CD4-positive, alpha-beta memory T cell (primary cell): ENCODE measurements around the gene CPZ. TPM values are rescaled to one million over a fixed set of nuclear protein-coding genes. Genes with fewer than 3 reads are reported as not detected.

ENCODE experiments used
- CTCF ChIA-PET: fragments of 350-600 bp; sonication (Branson Sonifier 250); formaldehyde crosslinking; loops from one replicate; lab custom pipeline; 2021; ENCODE audit warnings: inconsistent platforms; ENCODE audit not compliant: partially characterized antibody; lab: Charles Lee
- POLR2A ChIA-PET: fragments of 350-600 bp; sonication (Branson Sonifier 250); formaldehyde crosslinking; loops from one replicate; lab custom pipeline; 2021; ENCODE audit not compliant: partially characterized antibody; lab: Charles Lee
- DNase-seq, 5 donors: peaks; one replicate each; pipeline versions ENCODE4 v3.0.0 to v3.0.0-alpha.2; 2020 to 2022; ENCODE audit warnings: mixed read lengths in 1 of 5
- H3K27ac ChIP-seq: one replicate; pipeline ENCODE4 v1.7.0; 2013; ENCODE audit warnings: low read depth, low read length
- H3K27me3 ChIP-seq: 2 replicates; pipeline ENCODE4 v1.7.0; 2013; ENCODE audit warnings: mild to moderate bottlenecking, low read length, moderate library complexity; ENCODE audit not compliant: insufficient read depth
- H3K36me3 ChIP-seq: 2 replicates; pipeline ENCODE4 v1.7.0; 2013; ENCODE audit warnings: mild to moderate bottlenecking, low read length, moderate library complexity; ENCODE audit not compliant: insufficient read depth
- H3K4me1 ChIP-seq: 2 replicates; pipeline ENCODE4 v1.7.0; 2013; ENCODE audit warnings: mild to moderate bottlenecking, low read length, moderate library complexity; ENCODE audit not compliant: insufficient read depth
- H3K4me3 ChIP-seq, 2 donors: one replicate each; pipeline ENCODE4 v1.7.0; 2013; ENCODE audit warnings: low read length in 2 of 2, mild to moderate bottlenecking in 1 of 2
- H3K9me3 ChIP-seq, 2 donors: one replicate each; pipeline ENCODE4 v1.7.0; 2013; ENCODE audit warnings: low read length in 2 of 2, control low read depth in 1 of 2; ENCODE audit not compliant: control insufficient read depth in 1 of 2
- H3K27ac Mint-ChIP-seq, 7 donors: one replicate each; pipeline ENCODE4 v1.8.0; 2020 to 2021; ENCODE audit warnings: mixed read lengths in 7 of 7, mild to moderate bottlenecking in 6 of 7, inconsistent platforms in 3 of 7, moderate library complexity in 3 of 7
- H3K27me3 Mint-ChIP-seq, 2 donors: one replicate each; pipeline ENCODE4 v1.8.0; 2020 to 2021; ENCODE audit warnings: mixed read lengths in 2 of 2
- H3K36me3 Mint-ChIP-seq, 2 donors: one replicate each; pipeline ENCODE4 v1.8.0; 2020 to 2021; ENCODE audit warnings: mixed read lengths in 2 of 2, inconsistent platforms in 1 of 2, mild to moderate bottlenecking in 1 of 2
- H3K4me1 Mint-ChIP-seq, 4 donors: one replicate each; pipeline ENCODE4 v1.8.0; 2020 to 2021; ENCODE audit warnings: mixed read lengths in 4 of 4, mild to moderate bottlenecking in 1 of 4
- H3K4me3 Mint-ChIP-seq, 8 donors: one replicate each; pipeline ENCODE4 v1.8.0; 2020 to 2021; ENCODE audit warnings: mixed read lengths in 8 of 8, mild to moderate bottlenecking in 7 of 8, moderate library complexity in 6 of 8, inconsistent platforms in 3 of 8
- H3K9me3 Mint-ChIP-seq, 8 donors: one replicate each; pipeline ENCODE4 v1.8.0; 2020 to 2021; ENCODE audit warnings: mixed read lengths in 8 of 8, mild to moderate bottlenecking in 5 of 8, inconsistent platforms in 3 of 8, moderate library complexity in 1 of 8
- intact Hi-C: fragments of 100-400 bp; cut with micrococcal nuclease; formaldehyde crosslinking; loops from one replicate; pipeline ENCODE4 v1.15.1; 2023
- polyA plus RNA-seq, 2 donors: library from polyadenylated mRNA; unstranded; fragments of 300-500 nt; fragmentation: Illumina TruSeq; gene quantifications; one replicate each; pipeline ENCODE4 v1.2.3, GENCODE V29; 2021
- total RNA-seq, 2 experiments: library from RNA; stranded (reverse); gene quantifications; one replicate each; pipeline ENCODE4 v1.2.3, GENCODE V29; 2021

The CPZ gene
- total and polyA plus RNA-seq, 4 experiments from 2014 or later: not detected

DNA sequence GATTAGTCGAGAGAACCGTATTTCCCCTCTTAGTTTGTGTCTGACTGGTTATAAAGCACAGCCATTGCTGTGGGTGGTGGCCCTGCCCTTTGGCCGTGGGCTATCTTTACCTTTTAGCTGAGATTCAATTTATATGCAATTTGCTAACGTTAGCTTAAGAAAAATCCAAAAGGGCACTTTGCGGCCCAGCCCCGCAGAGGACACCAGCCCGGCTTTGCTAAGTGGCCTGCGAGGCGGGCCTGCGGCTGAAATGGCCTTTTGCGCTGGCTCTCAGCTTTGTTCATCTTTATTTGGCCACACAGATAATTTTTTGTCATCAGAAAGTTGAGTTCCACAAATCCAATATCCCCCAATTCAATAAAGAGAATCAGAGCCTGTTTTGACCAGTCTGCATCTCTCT is 48.3 kb downstream of the CPZ start:
- Mint-ChIP-seq H3K27me3 (peaks cover 0 to 2% of the 10 kb centered on the region in 2 donors), H3K4me1 (no peaks in the 10 kb centered on the region)
- CTCF ChIA-PET: interaction anchor here (0.6 kb wide), 1 partner anchor 349 kb away, joined by 3 read pairs; no protein-coding TSS in a partner anchor

DNA sequence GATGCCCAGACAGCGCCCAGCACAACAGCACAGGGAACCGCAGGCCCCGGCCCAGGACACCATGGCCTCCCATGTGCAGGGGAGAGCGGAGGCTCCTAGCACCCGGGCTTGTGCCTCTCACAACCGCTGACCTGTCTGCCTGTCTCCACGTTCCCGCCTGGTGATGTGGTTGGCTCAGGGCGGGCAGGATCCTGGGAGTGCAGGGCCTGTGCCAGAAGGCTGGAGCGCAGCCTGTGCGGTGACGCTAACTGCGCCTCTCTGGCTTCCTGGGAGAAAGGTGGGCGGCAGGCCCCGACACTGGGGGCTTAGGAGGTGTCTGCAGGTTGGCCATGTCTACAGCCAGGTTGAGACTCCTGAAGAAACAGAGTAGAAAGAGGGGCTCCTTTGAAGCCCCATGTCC is 48.7 kb downstream of the CPZ start:
- POLR2A ChIA-PET: no interaction called here

More for the DNA sequence above, 48.3 kb downstream of the CPZ start:
- POLR2A ChIA-PET: no interaction called here
- Histone ChIP-seq H3K27ac (no peak overlapping the region), H3K27me3 (no peaks in the 10 kb centered on the region), H3K4me3 (no peak overlapping the region), H3K4me1 (no peaks in the 10 kb centered on the region), H3K9me3 (no peaks in the 10 kb centered on the region), H3K36me3 (no peaks in the 10 kb centered on the region)
- Mint-ChIP-seq H3K4me3 (no peak overlapping the region), H3K36me3 (no peaks in the 10 kb centered on the region), H3K9me3 (no peaks in the 10 kb centered on the region), H3K27ac (no peak overlapping the region)
- intact Hi-C loops: no loop called here
- no peak for DNase-seq

GRCh38 chr4:8641931-8642650 is 49.5 kb downstream of the CPZ start:
- intact Hi-C loops: no loop called here
- H3K4me3 Mint-ChIP-seq: no peak overlapping the region
- Histone ChIP-seq H3K4me1 (no peaks in the 10 kb centered on the region), H3K27ac (no peak overlapping the region), H3K27me3 (no peaks in the 10 kb centered on the region), H3K9me3 (no peaks in the 10 kb centered on the region), H3K36me3 (no peaks in the 10 kb centered on the region), H3K4me3 (no peak overlapping the region)
- no peak overlapping the region for H3K27ac Mint-ChIP-seq
- peaks cover 0 to 1% (median 0%) of the 10 kb centered on the region in 8 donors for H3K9me3 Mint-ChIP-seq
- no peak for DNase-seq
- no peaks in the 10 kb centered on the region for H3K4me1 Mint-ChIP-seq
- H3K36me3 Mint-ChIP-seq: no peaks in the 10 kb centered on the region
- H3K27me3 Mint-ChIP-seq: peaks cover 0 to 2% of the 10 kb centered on the region in 2 donors
- POLR2A ChIA-PET: no interaction called here
- CTCF ChIA-PET: no interaction called here

More for the DNA sequence above, 48.7 kb downstream of the CPZ start:
- H3K9me3 ChIP-seq: no peaks in the 10 kb centered on the region
- Mint-ChIP-seq H3K36me3 (no peaks in the 10 kb centered on the region), H3K4me1 (no peaks in the 10 kb centered on the region), H3K9me3 (peaks cover 0 to 1% (median 0%) of the 10 kb centered on the region in 8 donors), H3K27ac (no peak overlapping the region), H3K27me3 (peaks cover 0 to 2% of the 10 kb centered on the region in 2 donors), H3K4me3 (no peak overlapping the region)
- no peaks in the 10 kb centered on the region for H3K27me3 ChIP-seq
- no peak overlapping the region for H3K27ac ChIP-seq
- H3K36me3 ChIP-seq: no peaks in the 10 kb centered on the region
- intact Hi-C loops: no loop called here
- CTCF ChIA-PET: no interaction called here
- H3K4me3 ChIP-seq: no peak overlapping the region
- H3K4me1 ChIP-seq: no peaks in the 10 kb centered on the region
- DNase-seq: no peak

GRCh38 chr4:8642651-8643321 is 50.2 kb downstream of the CPZ start:
- CTCF ChIA-PET: no interaction called here
- H3K36me3 ChIP-seq: no peaks in the 10 kb centered on the region
- DNase-seq: no peak
- H3K4me3 Mint-ChIP-seq: no peak overlapping the region
- H3K27me3 ChIP-seq: no peaks in the 10 kb centered on the region
- H3K27me3 Mint-ChIP-seq: peaks cover 0 to 2% of the 10 kb centered on the region in 2 donors
- H3K4me3 ChIP-seq: no peak overlapping the region
- peaks cover 0 to 1% (median 0%) of the 10 kb centered on the region in 8 donors for H3K9me3 Mint-ChIP-seq
- no peak overlapping the region for H3K27ac ChIP-seq
- no peaks in the 10 kb centered on the region for H3K4me1 ChIP-seq
- POLR2A ChIA-PET: no interaction called here
- no peak overlapping the region for H3K27ac Mint-ChIP-seq
- no peaks in the 10 kb centered on the region for H3K36me3 Mint-ChIP-seq
- H3K4me1 Mint-ChIP-seq: no peaks in the 10 kb centered on the region
- no peaks in the 10 kb centered on the region for H3K9me3 ChIP-seq
- intact Hi-C loops: no loop called here

GRCh38 chr4:8643441-8643840 is 50.9 kb downstream of the CPZ start:
- POLR2A ChIA-PET: no interaction called here
- Mint-ChIP-seq H3K36me3 (no peaks in the 10 kb centered on the region), H3K9me3 (peaks cover 0 to 1% (median 0%) of the 10 kb centered on the region in 8 donors), H3K27ac (peak overlapping the region in 1 of 7 donors; percentile 13), H3K4me3 (no peak overlapping the region), H3K4me1 (no peaks in the 10 kb centered on the region), H3K27me3 (peaks cover 0 to 2% of the 10 kb centered on the region in 2 donors)
- Histone ChIP-seq H3K27ac (no peak overlapping the region), H3K27me3 (no peaks in the 10 kb centered on the region), H3K4me1 (no peaks in the 10 kb centered on the region), H3K4me3 (no peak overlapping the region), H3K9me3 (no peaks in the 10 kb centered on the region), H3K36me3 (no peaks in the 10 kb centered on the region)
- no peak for DNase-seq
- intact Hi-C loops: no loop called here
- CTCF ChIA-PET: no interaction called here

DNA sequence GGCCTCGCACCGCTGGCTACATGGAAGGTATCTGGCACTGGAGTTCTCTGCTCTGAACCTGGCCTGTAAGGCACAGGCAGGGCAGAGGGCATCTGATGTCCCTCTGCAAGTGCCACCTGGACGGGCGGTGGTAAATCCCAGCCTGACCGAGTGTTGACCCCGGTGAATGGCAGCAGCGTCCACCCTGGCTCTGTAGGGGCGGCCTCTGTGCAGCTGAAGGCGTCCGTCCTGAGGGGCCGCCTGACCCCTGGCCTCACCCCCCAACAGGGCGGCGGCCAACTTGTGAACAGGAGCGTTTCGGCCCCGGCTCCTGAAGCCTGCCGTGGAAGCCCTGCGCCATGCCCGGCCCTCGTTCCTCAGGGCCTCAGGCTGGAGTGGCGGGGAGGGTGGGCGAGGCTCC is 51.4 kb downstream of the CPZ start:
- no peaks in the 10 kb centered on the region for H3K36me3 Mint-ChIP-seq
- no peaks in the 10 kb centered on the region for H3K27me3 Mint-ChIP-seq
- ChIA-PET CTCF (no interaction called here), POLR2A (no interaction called here)
- H3K4me3 ChIP-seq: no peak overlapping the region
- H3K27ac Mint-ChIP-seq: no peak overlapping the region
- H3K27me3 ChIP-seq: no peaks in the 10 kb centered on the region
- H3K36me3 ChIP-seq: no peaks in the 10 kb centered on the region
- intact Hi-C loops: no loop called here
- no peaks in the 10 kb centered on the region for H3K4me1 Mint-ChIP-seq
- peaks cover 0 to 2% (median 0%) of the 10 kb centered on the region in 8 donors for H3K9me3 Mint-ChIP-seq
- H3K4me3 Mint-ChIP-seq: no peak overlapping the region
- DNase-seq: no peak
- no peaks in the 10 kb centered on the region for H3K4me1 ChIP-seq
- H3K27ac ChIP-seq: no peak overlapping the region
- H3K9me3 ChIP-seq: no peaks in the 10 kb centered on the region

- Histone ChIP-seq H3K4me3 (no peak overlapping the region), H3K27me3 (no peaks in the 10 kb centered on the region), H3K4me1 (no peaks in the 10 kb centered on the region), H3K27ac (no peak overlapping the region), H3K36me3 (no peaks in the 10 kb centered on the region), H3K9me3 (no peaks in the 10 kb centered on the region)
- peaks cover 0 to 2% of the 10 kb centered on the region in 2 donors for H3K27me3 Mint-ChIP-seq
- intact Hi-C loops: no loop called here
- H3K9me3 Mint-ChIP-seq: peaks cover 0 to 2% (median 0%) of the 10 kb centered on the region in 8 donors
- H3K36me3 Mint-ChIP-seq: no peaks in the 10 kb centered on the region
- CTCF ChIA-PET: no interaction called here
- H3K4me1 Mint-ChIP-seq: no peaks in the 10 kb centered on the region
- no peak overlapping the region for H3K4me3 Mint-ChIP-seq
- H3K27ac Mint-ChIP-seq: no peak overlapping the region
- no peak for DNase-seq
- POLR2A ChIA-PET: no interaction called here
Observed at GRCh38 chr4:8644461-8644891, 51.9 kb downstream of the CPZ start.
